ENCODE measurements around the gene ALDH8A1.

Gene ALDH8A1

DNA sequence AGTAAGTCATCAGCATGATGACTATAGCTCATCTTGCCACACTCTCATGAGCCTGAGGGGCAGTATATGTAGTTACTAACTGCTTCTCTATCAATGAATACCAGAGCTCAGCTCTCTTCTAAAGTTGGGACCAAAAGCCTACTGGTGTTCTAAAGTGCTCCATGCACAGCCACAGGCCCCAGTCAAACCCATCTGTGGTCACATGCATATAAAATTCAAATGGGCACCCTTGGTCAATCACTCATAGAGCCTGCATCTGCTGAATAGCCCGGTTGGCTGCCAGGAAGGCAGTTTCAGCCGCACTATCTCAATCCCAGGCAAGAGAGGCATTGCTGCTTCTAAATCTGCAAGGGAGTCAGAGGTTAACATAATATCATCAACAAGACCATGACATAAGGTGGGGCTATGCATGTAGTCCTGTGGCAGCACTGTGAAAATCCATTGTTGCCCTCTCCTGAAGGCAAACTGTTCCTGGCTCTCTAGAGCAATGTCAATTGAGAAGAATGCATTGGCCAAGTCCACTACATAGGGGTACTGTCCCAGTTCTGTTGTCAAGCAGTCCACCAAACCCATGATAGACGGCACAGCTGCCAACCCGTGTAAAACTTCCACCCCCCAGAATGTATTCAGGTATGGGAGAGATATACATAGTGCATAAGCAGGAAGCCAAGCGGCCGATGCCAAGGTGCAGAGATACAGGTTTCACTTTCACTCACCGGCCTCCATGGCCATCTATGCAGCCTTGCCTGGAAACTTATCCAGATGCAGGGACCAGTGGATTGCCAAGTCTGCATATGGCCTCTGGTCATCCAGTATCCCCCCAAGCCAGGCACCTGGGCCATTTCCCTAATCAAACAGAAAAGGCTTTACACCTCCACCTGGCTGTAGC, 76.2 kb downstream of the ALDH8A1 start:
- no peak for DNase-seq (ENCODE audit: low read depth in 3 of 3)

DNA sequence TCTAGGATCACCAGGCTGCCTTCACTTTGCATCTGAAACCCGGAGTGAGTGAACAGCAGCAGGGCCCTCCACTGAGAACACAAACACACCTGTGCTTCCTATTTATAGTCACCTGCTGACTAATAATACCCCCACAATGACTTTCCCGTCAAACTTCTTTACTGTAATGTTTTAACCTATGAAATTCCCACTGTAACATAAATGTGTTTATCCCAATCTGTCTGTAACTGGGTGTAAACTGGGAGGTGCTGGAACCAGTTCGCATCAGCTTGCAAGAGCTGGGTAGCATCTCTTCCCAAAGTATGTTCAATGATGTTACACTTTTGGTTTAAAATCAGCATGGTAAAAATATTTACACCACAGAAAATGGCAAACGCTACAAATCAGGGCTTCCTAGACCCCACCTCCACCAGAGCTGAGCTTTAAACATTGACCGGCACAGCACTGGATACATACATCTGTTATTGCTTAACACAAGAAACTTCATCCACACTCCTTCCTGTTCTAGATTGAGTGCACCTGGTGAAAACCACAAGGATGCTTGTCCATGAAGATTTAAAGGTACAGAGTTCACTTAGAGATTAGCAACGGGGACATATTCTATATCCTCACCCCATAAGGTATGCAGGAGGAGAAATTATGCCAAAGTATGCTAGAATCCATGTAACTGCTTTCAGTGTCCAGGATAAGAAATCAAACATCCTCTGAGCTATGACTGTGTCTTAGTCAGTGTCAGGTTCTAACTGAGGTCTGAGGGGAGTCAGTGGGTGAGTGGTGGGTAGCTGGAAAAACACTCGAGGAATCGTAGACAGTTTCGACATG, 79.0 kb downstream of the ALDH8A1 start:
- DNase-seq (ENCODE audit: low read depth in 3 of 3), result no peak

DNA sequence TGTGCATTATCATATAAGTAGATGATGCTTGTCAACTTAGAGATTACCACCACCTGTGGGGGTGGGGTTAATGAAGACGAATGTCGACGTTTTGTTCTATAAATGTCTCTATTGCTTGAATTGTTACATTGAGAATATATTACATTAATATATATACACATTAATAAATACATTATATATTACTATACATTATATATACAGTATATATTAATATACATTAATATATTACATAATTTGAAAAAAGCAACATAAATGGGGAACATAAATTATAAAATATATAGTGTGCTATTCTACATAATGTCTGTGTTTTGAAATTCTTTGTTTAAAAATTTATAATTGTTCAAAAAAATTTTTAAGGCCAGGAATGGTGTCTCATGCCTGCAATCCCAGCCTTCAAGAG, 81.1 kb downstream of the ALDH8A1 start:
- DNase-seq (ENCODE audit: low read depth in 3 of 3), result no peak
